OCI-M2 (cell line): Measurements from ENCODE around the gene CCDC86.

Experiments
- DNase-seq: peaks from one replicate; lab custom pipeline; 2025; ENCODE audit not compliant: unreplicated experiment; lab: John Stamatoyannopoulos, UW

Gene CCDC86

GRCh38 chr11:60890696-60891095, 48.8 kb downstream of the CCDC86 start:
- DNase-seq = no peak

- no peak for DNase-seq
These were observed 49.3 kb downstream of the CCDC86 start for GRCh38 chr11:60891103-60891741.

DNA sequence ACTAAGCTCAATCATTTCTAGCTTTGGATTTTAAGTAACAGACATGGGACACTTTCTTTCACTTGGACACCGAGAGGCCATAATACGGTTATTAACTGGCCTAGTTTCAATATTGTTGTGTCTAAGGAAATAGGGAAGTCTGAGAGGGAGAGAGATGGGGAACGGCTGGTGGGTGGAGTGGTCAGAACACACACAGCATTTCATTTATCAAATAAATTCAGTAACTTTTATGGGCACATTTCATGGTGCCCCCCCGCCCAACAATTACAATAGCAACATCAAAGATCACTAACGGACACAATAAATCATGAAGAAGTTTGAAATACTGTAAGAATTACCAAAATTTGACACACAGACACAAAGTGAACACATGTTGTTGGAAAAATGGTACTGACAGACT, 53.8 kb downstream of the CCDC86 start:
- DNase-seq = no peak

- no peak for DNase-seq
These were observed 55.6 kb downstream of the CCDC86 start for GRCh38 chr11:60897496-60897895.

DNA sequence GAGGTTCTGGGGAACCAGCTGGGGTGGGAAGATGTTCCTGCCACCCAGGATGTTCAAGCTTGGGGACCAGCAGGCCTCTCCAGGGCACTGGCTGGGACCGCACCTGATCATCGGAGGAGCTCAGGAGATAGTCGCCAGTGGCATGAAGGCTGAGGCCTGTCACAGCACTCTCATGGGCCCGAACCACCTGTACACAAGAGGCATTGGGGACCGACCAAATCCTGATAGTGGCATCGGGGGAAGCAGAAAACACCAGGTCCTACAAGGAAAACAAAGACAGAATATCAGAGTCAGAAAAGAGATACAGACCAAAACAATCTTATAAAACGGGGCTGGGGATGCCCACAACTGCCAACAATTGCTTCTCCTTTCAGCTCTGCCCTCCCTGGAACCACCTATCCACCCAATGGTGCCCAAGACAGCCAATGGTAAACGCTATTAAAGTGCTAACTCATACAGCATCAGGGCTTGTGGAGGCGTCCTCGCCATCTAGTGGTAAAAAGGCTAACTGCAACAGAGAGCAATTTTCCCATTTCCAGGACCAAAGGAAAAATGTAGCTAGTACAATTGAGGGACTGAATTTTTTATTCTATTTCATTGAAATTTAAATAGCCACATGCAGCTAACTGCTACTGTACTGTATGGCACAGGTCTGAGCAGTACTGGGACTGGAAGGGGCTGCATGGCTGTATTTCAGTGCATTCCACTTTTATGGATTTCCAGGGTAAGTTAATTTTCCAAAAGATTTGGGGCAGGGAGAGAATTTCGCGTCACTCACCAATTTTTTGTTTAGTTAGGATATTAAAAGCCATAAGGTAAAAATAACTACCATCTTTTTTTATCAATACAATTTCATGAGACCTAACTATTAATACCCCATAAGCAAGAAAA, 57.4 kb downstream of the CCDC86 start:
- no peak for DNase-seq

DNA sequence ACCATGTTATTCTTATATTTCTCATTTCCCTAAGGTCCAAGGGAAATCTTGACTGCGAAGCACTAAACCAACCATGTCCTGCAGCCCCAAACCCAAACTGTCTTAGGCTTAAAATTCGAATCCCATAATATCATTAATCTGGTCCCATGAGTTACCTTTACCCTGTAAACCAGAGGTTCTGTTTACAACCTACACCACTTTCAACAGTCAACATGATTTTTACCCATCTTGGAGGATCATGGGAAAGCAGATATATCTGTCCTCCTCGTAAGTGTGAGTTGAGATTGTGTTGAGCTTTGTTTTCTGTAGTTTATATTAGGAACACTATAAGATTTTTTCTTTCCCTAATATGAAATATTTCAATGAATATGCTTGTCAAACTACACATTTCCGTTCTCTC, 58.1 kb downstream of the CCDC86 start:
- no peak for DNase-seq
